HG03097 (cell line): Measurements from ENCODE around the gene PRDX2.

Source experiments
- ATAC-seq: cut with Tn5 transposase; IDR thresholded peaks from one replicate; pipeline ENCODE4 v1.9.1; 2021; ENCODE audit not compliant: unreplicated experiment, low FRiP score

Gene PRDX2

DNA sequence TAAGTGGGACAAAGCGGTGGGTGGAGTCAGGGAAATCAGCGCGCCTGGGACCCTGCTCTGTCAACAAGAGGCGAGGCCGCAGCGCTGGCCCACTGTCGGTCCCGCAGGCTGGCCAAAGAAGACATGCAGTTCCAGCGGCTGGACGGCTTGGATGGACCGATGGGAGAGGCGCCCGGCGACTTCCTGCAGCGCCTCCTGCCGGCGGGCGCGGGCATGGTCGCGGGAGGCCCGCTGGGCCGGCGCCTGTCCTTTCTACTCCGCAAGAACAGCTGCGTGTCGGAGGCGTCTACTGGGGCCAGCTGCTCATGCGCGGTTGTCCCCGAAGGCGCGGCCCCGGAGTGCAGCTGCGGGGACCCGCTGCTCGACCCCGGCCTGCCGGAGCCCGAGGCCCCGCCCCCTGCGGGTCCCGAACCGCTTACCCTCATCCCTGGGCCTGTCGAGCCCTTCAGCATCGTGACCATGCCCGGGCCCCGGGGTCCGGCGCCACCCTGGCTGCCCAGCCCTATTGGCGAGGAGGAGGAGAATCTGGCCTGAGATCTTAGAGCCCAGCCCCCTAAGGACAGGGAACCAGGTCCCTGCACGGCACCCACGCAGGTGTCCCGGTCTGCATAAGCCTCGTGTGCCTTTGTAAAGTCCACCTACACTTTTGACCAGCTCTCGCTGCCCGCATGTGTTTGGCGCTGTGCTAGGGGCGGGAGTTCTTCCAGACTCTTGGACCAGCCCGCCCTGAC lies 43.9 kb downstream of the PRDX2 start:
- ATAC-seq = no peak

DNA sequence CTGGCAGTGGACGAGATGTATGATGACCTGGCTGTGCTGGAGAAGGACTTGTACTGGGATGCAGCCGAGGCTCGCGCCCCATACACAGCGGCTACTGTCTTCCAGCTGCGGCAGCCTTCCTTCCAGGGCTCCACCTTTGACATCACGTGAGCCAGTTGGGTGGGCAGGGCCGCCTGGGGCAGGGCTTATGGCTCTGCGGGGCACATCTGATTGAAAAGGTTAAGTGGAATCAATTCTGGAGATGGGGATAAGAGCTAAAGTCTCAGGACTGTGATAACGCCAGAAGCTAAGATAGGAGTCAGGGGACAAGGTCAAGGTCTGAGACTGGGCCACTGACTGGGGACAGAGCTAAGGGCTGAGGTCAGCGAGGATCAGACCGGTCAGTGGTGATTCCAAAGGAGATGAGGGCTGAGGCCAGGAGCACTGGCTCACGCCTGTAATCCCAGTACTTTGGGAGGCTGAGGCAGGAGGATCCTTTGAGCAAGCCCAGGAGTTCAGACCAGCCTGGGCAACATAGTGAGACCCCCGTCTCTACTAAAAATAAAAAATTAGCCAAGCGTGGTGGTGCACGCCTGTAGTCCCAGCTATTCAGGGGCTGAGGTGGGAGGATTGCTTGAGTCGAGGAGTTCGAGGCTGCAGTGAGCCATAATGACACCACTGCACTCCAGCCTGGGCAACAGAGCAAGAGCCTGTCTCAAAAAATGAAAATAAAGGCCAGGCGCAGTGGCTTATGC lies 45.3 kb downstream of the PRDX2 start:
- no peak for ATAC-seq

DNA sequence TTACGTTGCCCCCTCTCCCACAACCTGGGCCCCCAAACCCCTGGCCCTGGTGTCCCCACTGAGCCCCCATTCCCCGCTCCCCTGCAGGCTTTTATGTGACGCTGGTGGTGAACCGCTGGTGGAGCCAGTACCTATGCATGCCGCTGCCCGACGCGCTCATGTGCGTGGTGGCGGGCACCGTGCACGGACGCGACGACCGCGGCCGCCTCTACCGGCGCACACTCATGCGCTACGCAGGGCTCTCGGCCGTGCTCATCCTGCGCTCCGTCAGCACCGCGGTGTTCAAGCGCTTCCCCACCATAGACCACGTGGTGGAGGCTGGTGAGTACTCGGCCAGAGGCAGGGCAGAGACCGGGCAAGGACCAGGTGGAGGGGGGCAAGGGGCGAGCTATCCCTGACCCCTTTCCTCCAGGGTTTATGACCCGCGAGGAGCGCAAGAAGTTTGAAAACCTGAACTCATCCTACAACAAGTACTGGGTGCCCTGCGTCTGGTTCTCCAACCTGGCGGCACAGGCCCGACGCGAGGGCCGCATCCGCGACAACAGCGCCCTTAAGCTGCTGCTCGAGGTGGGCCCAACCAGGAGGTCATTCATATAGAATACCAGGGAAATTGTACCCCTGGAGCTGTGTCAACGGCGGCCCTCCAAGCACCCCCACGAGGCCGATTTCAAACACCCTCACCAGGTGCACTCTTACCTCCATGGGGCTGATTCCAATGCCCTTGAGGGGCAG lies 47.0 kb downstream of the PRDX2 start:
- no peak for ATAC-seq

DNA sequence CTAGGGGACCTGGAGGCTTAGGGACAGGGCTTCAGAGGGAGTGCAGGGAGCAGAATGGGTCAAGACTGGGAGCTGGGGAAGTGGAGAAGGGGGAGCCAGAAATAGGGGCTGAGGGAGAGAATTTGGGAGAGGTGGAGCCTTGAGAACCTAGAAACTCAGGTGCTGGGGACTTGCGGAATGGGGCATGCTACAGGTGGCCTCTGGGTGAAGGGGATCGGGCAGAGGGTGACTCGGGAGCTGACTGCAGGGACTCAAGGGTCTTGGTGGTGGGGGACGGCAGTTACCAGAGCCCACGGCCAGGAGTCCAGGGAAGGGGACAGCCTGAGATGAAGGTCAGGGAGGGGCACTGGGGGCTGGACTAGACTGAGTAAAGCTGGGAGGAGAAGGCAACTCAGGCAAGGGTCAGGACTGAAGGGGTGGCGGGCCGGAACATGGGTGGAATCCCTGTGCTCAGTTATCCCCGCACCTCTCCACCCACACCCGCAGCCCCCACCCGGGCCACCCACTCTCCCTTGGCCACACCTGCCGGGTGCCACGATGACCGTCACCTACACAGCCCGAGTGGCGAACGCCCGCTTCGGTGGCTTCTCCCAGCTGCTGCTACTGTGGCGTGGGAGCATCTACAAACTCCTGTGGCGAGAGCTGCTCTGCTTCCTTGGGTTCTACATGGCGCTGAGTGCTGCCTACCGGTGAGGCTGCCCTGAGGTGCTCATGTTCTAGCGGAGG lies 49.4 kb downstream of the PRDX2 start:
- ATAC-seq = no peak

DNA sequence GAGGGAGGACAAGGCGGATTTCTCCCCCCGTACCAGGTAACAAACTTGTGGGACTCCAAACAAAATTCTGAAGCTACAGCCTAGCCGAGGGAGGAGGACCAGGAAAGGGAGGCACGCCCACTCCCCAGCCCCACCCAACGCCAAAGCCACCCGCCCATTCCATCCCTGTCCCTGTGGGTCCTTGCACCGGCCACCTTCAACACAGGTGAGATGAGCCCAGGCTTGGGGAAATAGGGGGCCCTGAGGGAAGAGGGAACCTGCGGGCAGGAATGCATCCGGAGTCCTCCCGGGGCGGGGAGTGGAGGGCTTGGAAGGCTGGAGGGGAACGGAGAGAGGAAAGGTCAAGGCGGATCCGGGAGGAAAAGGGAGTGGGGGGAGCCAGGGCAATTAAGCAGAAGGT lies 50.0 kb downstream of the PRDX2 start, which contains the start of gene BEST2:
Gene BEST2, plus strand, starts transcription at position 157 of the 400 bp plus-strand sequence. CDS start 802 bp downstream, outside the sequence.
- ATAC-seq = no peak

DNA sequence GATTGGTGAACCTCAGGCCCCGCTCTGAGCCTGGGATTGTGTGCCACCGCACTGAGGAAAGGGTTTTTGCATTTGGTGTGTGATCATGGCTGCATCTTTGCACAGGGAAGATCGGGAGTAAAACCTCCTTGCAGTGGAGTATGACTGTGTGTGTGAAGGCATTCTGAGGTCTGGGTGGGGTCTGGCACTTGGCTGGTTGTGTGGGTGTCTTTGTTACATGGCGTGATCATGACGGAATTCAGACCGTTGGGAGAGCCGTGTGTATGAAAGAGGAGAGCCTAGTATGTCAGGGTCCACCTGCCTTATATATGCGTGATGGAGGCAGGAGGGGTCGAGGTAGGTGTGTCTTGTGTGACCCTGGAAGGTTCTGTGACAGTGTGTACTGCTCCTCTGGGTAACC lies 50.7 kb downstream of the PRDX2 start:
- no peak for ATAC-seq

DNA sequence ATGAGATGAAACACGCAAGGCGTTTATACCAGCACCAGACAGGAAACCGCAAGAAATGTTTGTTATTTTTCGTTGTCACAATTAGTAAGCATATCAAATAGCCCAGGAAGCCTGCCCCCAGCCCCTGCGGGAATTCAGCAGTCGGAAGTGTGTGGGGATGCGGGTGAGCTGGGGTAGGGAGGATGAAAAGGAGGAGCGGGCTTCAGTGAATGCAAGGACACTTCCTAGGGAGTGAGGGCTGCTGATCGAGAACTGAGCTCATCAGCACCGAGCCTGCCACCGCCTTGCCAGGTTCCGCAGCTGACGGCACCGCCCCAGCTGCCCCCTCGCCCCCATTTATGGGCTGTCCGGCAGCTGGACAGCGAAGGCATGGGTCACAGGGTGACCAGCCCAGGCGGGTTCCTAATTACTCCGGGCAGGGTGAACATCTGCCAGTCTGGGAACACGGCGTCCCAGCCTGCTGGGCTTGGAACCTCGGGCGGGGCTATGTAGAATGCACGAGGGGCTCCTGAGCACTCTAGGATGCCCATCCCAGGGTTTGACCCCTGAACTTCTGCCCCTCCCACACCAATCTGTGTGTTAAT lies 51.6 kb downstream of the PRDX2 start:
- no peak for ATAC-seq

DNA sequence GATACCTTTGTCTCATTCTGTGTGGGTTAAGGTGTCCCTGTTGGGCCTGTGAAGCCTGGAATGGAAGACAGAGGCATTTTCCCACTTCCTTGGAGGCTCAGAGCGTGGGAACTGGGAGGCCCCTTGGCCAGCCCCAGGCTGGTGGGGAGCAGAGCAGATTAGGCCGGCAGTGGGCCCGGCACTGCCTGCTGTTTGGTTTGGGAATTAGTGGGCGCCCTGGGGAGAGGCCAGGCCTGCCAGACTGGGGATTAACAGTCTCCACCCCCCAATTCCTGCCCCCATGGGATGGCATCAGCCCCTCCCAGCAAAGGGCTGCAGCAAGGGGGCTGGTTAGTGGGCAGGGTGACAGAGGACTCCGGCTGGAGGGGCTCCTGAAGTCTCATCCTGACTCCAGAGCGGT lies 53.1 kb downstream of the PRDX2 start:
- no peak for ATAC-seq
